ENCODE results near the gene ABHD12B.

GRCh38 chr14:50951032-50951431, 79.2 kb downstream of the ABHD12B start:
- TF ChIP-seq CTCF (IDR thresholded peaks at IDR 0.05) (no peak), POLR2AphosphoS5 (IDR thresholded peaks at IDR 0.05; ENCODE audit: low read depth, low read length) (no peak), SIN3A (IDR thresholded peaks at IDR 0.05; ENCODE audit: borderline replicate concordance, insufficient read depth, low read depth, low read length) (no peak), TCF7L2 (IDR thresholded peaks at IDR 0.05; ENCODE audit: low read depth, low read length) (no peak)
- TF ChIP-seq, protein P1, sequence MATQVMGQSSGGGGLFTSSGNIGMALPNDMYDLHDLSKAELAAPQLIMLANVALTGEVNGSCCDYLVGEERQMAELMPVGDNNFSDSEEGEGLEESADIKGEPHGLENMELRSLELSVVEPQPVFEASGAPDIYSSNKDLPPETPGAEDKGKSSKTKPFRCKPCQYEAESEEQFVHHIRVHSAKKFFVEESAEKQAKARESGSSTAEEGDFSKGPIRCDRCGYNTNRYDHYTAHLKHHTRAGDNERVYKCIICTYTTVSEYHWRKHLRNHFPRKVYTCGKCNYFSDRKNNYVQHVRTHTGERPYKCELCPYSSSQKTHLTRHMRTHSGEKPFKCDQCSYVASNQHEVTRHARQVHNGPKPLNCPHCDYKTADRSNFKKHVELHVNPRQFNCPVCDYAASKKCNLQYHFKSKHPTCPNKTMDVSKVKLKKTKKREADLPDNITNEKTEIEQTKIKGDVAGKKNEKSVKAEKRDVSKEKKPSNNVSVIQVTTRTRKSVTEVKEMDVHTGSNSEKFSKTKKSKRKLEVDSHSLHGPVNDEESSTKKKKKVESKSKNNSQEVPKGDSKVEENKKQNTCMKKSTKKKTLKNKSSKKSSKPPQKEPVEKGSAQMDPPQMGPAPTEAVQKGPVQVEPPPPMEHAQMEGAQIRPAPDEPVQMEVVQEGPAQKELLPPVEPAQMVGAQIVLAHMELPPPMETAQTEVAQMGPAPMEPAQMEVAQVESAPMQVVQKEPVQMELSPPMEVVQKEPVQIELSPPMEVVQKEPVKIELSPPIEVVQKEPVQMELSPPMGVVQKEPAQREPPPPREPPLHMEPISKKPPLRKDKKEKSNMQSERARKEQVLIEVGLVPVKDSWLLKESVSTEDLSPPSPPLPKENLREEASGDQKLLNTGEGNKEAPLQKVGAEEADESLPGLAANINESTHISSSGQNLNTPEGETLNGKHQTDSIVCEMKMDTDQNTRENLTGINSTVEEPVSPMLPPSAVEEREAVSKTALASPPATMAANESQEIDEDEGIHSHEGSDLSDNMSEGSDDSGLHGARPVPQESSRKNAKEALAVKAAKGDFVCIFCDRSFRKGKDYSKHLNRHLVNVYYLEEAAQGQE (IDR thresholded peaks at IDR 0.05; ENCODE audit: insufficient read depth in 1 of 2, low read depth in 2 of 2, low read length in 1 of 2) = no peak

Data from Panc1 (cell line).